GM19193 (cell line): ENCODE data around the gene HS6ST2.

ENCODE experiments used
- POLR2A ChIP-seq: IDR thresholded peaks from 4 replicates; pipeline ENCODE4 v1.6.1; 2011; ENCODE audit not compliant: insufficient read depth, insufficient read length; ENCODE audit errors: extremely low read depth

Gene HS6ST2

DNA sequence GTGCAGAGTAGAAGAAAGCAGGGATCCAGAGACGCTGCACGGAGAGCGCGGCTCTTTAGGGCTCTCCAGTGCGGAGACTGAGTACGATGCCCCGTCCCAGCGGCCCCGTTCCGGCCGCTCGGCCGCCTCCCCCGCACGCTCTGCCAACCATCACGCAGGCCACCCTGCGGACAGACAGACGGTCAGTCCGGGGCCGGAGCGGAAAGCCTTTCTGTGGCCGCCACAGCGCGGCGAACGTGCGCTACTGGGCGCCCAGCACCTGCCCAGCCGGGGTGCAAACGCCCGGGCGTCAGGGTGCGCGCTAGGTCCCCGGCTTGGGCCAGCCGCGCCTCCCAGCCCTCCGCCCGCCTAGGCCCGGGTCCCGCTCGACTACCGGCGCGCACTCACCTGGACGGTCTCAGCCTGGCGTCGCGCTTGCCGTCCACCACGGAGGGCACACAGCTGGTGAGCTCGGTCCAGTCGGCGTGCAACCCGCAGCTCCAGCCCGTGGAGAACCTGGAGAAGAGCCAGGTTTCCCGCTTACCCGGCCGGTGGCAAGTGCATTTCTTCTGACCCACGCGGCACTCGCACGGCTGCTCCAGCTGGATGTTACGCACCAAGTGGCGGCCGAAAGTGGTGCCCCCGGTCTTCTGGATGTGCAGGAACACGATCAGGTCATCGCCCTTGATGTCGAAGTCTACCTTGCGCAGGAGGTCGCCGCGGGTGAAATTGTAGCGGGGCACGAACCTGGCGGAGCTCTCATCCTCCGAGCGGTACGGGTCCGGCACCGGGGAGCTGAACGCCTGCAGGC lies 1.8 kb downstream of the HS6ST2 start:
- no peak for TF ChIP-seq POLR2A

DNA sequence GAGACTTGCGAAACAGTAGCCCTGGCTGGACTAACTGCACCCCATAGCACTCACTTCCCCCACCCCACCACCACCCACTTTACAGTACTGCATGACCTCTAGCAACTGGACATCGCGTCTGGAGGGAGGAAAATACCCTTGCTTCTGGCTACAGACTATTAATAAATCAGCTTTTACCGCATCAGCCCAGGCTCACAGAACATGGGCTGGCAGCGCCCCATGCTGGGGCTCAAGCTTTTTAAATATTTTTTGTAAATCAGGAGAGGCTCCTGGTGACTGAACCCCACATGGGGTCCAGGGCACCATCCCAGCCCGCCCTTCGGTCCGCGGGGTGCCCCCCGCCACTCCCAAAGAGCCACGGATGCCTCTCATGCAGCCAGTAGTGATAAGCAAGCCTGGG lies 2.7 kb downstream of the HS6ST2 start:
- TF ChIP-seq POLR2A, result no peak

DNA sequence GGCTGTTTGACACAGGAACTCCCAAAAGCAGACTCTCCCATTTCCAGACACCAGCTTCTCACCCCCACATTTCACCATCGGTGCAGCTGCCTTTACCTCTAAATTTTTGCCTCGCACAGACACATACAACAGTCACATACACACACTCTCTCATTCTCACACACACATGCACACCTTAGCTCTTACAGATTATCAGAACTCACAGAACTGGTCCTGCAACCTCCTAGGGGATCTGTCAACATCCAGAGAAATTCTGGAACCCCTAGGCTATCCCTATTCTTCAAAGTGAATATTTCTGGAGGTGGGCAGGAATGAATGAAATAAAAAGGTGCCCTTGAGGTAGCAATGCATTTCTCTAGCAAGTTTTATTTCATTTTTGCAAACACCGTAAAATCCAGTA lies 4.1 kb downstream of the HS6ST2 start:
- TF ChIP-seq POLR2A, result no peak

DNA sequence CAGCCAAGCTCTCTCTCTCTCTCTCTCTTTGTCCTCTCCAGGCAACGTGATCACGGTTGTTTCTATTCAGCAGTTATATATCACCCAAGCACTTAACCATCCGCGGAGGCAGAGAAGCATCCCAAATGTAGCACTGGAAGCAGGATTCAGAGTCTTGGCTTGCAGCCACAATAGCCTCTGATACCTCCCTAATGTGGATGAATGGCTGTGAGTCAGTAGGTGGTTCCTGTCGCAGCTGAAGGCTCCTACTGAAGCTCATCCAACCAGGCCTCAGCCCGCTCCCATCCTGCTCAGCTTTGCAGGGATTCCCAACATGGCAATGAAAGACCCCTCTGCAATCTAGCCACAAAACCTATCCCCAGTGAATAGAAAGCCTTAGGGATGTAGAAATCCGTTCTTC lies 5.1 kb downstream of the HS6ST2 start:
- TF ChIP-seq POLR2A, result no peak

DNA sequence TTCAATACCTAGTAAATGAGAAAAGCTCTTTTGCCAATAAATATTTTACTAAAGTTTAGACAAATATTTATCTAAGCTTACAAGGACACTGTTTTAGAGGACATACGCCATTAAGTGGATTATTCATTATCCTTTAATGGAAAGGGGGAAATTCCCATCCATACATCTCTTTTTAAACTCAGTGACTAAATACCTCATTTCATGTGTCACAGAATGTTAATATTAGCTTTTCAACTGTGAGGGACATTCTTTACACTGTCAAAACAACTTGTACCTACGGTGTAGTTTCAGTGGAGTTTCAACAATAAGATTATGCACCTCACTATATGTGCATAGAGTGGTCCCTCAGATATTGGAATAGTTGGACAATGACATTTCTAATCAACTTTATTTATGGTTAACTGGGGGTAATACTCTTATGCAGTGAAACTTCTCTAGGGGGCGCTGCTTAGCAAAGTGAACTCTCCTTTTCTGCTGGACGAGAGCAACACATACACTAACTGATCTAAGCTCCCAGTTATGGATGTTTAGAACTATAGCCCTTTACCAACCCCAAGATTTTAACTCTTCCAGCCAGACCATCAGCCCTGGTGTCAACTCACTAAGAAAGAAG lies 9.7 kb downstream of the HS6ST2 start:
- no peak for TF ChIP-seq POLR2A

DNA sequence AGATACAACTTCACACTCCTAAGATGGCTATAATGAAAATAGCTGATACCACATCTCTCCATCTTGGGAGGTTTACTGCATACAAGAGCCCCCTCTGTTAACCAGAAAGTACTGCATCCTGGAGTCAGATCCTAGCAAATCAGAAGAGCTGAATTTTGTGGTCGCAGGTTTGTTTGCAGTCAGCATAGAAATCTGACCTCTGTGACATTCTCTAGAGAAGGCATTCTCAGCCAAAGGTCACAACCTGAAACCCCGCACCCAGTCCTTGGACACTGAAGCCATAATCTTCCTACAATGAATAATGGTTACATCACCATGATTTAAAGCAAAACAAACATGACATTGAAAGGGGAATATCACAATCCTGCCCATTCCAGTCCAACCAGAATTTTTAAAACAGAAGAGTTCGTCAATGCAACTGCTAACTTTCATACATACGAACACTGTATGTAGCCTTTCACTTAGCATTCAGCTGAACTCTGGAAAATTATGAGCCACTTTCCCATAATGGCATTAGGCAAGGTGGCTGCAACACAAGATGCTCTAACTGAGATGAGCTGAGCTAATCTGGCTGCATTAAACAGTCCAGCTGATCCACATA lies 17.6 kb downstream of the HS6ST2 start:
- no peak for TF ChIP-seq POLR2A

DNA sequence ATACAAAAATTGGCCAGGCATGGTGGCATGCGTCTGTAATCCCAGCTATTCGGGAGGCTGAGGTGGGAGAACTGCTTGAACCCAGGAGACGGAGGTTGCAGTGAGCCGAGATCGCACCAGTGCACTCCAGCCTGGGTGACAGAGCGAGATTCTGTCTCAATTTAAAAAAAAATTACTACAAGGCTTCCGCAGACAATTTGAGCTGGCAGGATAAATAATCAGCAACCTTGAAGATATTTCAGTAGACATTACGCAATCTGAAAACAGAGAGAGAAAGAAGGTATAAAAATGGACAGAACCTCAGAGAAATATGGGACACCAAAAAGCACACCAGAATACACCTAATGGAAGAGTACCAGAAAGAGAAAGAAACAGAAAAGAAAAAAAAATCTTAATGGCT lies 25.3 kb downstream of the HS6ST2 start:
- no peak for TF ChIP-seq POLR2A

DNA sequence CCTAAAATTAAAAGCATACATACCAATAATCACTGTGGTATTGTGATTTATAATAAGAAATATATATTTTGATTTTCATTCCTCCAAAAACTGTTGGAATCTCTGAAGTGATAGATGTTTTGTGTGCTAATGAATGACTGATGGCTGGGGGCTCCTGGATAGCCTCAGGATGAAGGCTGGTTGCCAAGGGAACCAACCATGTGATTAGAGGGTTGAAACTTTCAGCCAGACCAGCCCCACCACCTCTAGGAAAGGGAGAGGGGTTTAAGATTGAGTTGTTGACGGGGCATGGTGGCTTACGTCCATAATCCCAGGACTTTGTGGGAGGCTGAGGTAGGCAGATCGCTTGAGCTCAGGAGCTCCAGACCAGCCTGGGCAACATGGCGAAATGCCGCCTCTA lies 34.0 kb downstream of the HS6ST2 start:
- TF ChIP-seq POLR2A, result no peak

DNA sequence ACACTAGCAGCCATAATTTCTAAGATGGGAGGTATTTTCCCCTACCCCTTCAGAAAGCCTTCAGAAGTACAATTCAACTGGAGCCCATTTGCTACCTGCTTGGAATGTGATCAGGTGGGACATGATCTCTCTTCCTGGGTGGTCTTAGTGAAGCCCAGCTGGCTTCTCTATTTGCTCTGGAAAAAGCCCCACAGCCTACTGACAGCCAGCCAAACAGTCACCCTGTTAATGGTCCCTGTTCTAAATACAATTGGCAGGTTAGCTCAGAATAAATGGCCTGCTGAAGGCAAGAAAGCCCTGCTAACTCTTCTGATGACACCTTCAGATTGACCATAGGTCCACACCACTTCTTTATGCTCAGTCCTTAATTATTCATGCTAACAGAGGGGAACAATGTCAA lies 39.9 kb downstream of the HS6ST2 start:
- TF ChIP-seq POLR2A, result no peak

DNA sequence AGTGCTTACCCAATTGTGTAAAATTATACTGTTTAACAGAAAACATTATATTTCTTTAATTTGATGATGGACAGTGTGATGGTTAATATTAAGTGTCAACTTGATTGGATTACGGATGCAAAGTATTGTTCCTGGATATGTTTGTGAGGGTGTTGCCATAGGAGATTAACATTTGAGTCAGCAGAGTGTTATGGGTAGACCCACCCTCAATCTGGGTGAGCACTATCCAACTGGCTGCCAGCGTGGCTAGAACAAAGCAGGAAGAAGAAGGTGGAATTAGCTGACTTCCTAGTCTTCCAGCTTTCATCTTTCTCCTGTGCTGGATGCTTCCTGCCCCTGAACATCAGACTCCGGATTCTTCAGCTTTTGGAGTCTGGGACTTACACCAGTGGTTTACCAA lies 42.1 kb downstream of the HS6ST2 start:
- no peak for TF ChIP-seq POLR2A

DNA sequence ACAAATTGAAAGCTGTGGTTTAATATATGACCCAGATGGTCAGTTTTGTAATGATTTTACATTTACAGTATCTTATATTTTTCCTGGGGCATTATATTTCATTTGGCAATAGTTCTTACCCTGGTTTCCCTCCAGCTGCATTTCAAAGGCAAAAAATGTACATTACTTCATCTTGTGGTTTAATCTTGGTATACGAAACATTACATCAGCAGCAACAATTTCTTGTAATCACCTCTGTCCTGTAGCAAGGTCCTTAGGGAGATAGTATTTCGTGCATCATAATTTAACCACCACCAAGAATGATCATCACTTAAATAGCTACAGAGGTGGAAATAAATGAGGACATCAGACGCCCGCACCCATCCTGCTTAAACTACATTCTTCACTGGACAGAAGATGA lies 48.8 kb downstream of the HS6ST2 start:
- no peak for TF ChIP-seq POLR2A

DNA sequence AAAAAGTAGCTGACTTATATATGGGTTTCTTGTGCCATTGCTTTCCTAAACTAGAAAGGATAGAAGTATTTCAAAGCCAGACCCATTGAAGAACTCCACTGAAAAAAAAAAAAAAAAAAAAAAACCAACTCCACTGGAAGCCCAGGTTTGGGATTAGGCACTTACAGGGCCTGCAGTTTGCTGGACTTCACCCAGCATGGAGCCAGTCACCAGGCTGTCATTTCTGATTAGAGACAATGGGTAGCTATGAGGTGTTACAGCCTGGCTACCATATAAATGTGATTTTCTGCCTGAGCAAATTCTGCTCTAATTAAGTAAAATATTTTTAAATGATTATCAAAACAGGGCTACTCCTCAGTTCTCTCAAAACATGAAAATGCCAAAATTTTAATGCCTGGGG lies 49.5 kb downstream of the HS6ST2 start:
- no peak for TF ChIP-seq POLR2A

DNA sequence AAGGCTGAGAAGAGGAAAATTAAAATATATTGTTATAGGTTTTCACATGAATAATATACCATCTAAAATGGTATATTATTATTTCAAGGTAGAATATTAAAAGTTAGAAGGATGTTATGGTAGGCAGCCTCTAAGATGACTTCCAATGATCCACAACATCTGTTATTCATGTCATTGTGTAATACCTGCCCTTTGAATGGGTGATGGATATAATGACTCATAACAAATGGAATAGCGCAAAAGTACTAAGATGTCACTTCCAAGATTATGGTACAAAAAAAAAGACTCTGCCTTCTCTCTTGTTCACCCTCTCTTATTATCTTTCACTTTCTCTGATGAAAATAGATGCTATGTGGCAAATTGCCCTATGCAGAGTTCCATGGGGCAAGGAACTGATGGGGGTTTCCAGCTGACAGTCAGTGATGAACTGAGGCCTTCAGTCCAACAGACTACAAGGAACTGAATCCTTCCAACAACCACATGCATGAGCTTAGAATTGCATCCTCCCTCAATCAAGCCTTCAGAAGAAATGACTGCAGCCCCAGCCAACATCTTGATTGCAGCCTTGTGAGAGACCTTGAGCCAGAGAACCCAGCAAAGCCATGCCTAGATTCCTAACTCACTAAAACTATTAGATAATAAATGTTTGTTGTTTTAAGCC lies 57.7 kb downstream of the HS6ST2 start:
- TF ChIP-seq POLR2A, result no peak

DNA sequence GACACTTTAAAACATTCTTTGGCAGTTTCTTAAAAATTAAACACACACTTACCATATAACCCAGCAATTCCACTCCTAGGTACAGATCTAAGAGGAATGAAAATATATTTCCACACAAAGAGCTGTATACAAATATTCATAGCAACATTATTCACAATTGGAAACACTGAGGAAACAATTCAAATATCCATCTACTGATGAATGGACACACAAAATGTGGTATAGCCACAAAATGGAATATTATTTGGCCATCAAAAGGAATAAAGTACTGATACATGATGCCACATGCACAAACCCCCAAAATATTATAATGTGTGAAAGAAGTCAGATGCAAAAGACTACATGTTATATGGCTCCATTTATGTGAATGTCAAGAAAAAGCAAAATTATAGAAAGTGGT lies 70.9 kb downstream of the HS6ST2 start:
- TF ChIP-seq POLR2A, result no peak

DNA sequence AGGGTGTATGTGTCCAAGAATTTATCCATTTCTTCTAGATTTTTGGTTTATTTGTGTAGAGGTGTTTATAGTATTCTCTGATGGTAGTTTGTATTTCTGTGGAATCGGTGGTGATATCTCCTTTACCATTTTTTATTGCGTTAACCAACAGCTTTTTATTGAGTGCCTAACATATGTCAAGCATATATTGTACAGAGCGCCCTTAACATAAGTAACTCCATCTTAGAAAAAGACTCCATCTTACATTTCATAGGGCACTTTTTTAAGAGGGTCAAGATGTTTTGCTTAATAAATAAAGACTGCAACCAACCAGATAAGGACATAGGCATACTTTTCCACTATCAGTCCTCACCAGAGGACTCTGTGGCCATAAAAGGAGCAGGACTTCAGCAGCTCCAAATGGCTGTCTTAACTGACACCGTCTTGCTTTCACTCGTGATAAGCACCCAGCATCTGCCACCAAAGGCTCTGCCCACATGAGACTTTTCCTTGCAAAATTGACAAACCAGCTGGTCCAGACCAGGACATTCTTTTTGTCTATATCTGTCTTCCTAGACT lies 75.0 kb downstream of the HS6ST2 start:
- TF ChIP-seq POLR2A, result no peak
